NCI-H2107 treated with DMSO at 0.1 percent for 48 hours (cell line): ENCODE measurements around the gene RNF14.
"Not testable (repeated sequence)": the region's sequence is repeated elsewhere in the genome, so short reads cannot be mapped to it uniquely, and the experiment has no call there.

ENCODE experiments used
- DNase-seq: peaks from one replicate; lab custom pipeline; 2025; ENCODE audit not compliant: unreplicated experiment; lab: John Stamatoyannopoulos, UW

Gene RNF14

DNA sequence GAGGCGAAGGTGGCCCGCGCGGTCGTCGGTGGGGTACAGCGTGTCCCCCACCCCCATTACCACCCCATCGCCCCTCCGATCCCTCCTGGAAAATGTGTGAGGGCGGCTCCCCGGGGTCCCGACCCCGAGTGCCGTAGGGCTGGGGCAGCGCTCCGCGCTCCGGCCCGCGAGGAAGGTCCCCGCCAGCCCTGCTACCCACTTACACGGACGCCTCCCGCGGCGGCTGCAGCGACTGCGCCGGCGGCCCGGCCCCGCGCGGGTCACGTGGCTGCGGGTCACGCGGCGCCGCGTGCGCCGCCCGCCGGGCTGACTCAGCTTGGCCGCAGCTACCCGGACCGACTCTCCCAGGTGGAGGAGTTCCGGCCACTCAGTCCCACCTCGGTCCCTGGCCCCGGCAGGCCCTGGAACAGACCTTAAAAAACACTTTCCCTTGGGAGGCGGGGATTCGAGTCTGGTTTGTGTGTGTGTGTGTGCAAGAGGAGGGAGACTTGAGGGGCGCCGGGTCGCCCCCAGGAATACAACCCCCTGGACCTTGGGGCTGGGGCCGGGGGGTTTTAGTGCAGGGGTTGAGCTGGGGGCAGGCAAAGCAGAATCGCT lies 44.0 kb downstream of the RNF14 start, which contains the start of gene GNPDA1:
Gene GNPDA1 (minus strand): TSS at position 236 of the 597 bp plus-strand sequence. CDS start 992 bp downstream, outside the sequence.
- no peak for DNase-seq

DNA sequence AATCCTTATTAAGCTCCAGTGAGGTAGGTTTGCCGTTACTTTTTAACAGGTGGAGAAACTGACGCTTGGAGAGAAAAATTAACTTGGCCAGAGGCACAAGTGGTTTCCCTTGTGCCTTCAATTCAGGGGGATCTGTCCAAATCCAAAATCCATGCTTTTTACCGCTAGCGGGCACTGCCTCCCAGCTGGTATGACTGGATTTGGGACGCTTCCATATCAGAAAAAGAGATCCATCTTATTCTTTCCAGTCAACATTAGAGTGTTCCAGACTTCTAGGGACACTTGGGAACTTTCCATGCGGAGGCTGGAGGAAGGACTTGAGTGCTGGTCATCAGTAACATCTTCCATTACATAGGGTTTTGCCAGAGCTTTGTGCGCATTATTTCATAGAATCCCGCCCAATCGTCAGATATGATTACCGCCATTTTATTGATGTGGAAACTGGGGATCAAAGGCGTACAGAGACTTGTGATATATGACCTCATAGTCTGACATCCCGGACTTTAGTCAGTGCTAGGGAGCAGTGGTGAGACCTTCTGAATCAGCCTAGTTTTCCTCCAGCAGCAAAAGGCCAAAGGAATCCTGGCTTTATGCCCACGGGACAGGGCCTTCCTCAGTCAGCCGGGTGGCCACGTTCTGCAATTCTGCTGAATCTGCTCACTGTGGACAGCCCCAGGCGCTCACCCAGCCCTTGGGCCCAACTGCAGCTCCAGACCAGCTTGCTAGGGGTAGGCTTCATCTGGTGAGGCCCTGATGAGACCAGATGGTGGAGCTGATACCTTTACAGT lies 45.0 kb downstream of the RNF14 start:
- DNase-seq, result no peak

DNA sequence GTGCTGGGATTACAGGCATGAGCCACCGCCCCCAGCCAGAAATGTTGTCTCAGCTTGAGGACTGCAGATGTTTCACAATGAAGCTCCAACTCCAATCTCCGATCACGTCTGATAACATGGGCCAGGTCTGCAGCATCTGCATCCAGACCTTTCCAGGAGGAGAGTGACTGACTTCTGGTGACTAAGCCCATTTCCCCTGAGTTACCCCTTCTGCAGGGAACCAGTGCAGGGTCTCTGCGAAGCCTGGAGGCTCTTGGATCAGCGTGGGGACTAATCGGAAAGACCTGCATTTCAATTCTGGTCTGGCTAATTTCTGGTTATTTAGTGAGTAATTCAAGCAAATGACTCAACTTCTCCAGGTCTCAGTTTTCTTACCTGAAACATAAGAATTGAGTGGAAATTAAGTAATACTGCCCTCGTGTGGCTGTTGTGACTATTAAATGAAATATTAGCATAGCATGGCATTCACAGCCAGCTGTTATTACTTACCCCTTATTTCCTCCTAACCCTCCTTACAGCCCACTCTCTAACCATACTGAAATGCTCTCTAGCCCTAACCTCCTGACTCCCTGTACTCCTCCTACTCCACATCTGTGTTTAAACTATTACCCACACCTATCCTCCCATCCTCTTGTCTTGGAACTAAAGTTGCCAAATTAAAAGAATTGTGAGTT lies 46.1 kb downstream of the RNF14 start:
- DNase-seq, result no peak

DNA sequence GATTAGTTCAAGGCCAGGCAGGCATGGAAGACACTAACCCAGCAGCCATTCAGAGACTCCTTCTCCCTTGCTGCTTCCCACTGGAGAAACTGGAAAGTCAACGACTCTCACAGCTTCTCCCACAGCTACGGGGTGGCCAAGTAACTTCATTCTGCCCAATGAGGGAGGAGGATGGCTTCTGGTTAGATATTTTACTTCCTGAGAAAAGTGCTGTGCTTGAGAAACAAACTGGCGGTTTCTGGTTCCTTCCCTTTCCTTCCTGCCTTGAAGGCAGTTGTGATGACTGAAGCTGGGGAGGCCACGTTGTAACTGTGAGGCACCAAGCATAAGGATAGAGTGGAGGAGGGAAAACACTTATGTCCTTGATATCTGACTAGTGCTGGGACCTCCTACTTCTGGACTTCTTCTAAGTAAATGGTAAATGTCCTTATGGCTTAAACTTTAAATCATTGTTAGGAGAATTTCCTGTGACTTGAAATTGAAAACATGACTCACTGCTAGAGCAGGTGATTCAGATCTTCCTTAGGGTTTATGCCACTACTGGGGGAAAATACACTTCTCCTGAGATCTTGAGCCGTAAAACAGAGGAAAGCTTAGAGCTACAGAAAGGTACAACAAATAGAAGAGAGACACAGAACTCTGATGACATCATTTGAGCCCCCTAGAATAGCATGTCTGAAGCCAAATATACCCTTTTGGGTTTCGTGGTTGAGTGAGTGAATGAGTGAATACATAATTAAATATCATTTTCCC lies 47.1 kb downstream of the RNF14 start:
- DNase-seq, result no peak

DNA sequence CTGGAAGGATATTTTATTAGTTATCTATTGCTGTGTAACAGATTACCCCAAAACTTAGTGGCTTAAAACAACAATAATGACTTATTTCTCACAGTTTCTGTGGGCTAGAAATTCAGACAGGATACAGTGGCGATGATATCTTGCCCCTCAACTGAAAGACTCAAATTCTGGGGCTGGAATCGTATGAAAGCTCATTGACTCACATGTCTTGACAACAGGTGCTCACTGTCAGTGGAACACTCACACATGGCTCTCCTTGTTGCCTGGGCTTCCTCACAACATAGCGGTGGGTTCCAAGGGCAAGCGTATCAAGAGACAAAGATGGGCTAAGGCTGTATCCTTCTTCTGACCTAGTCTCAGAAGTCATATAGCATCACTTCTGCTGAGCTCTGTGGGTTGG lies 47.7 kb downstream of the RNF14 start:
- DNase-seq, result no peak

DNA sequence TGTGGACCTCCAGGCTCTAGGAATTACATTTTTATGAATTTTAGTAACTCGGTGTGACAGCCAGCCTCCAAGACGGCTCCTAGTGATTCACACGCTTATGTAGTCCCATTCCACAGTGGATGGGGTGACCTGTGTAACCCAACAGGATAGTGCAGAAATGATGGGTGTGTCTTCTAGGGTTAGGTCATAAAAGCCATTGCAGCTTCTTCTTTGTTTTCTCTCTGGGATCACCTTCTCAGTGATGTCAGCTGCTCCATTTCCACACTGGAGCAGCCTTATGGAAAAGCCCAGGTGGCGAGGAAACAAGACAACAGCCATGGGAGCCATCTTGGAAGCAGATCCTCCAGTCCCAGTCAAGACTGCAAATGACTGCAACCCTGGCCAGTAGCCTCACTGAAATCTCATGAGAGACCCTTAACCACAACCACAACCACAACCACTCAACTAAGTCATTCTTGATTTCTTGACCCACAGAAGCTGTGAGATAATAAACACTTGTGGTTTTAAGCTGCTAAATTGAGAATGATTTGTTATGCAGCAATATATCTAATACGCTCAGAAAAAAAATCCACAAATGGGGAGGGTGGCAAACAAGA lies 49.0 kb downstream of the RNF14 start:
- peak; percentile 18 for DNase-seq

DNA sequence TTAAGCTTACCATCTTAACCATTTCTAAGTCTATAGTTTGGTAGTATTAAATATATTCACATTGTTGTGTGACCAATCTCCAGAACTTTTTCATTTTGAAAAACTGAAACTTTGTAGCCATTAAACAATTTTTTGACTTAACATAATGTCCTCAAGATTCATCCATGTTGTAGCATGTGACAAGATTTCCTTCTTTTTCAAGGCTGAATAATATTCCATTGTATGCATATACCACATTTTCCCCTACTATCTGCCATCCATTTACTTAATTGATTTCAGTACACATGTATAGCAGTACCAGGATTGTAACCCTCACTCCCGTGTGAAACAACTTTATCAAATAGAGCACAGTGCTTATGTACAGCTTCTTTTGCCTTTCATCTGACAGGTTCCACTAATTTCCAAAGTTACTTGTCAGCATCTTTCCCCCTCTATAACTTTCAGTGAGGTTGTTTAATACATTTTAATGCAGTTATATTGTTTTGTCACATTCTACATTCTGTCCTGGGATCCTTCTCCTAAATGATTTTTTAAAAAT lies 51.3 kb downstream of the RNF14 start:
- DNase-seq, result no peak

DNA sequence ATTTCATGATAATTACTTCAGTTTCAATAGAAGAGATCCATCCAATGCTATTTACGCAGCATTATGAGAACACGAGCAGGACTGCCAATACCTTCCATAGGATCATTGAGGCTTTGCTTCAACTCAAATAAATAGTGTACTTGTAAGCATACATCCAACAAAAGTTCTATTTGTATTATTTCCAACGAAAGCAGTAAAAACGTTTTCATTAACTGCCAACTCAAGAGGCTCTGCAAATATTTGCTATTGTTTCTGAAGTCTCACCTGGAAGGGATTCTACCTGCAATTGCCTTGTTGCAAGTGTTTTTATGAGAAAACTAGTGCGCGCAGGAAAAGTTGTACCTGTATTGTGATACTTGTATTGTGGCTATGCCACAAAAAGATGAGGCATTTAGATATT lies 54.9 kb downstream of the RNF14 start:
- DNase-seq, result no peak

DNA sequence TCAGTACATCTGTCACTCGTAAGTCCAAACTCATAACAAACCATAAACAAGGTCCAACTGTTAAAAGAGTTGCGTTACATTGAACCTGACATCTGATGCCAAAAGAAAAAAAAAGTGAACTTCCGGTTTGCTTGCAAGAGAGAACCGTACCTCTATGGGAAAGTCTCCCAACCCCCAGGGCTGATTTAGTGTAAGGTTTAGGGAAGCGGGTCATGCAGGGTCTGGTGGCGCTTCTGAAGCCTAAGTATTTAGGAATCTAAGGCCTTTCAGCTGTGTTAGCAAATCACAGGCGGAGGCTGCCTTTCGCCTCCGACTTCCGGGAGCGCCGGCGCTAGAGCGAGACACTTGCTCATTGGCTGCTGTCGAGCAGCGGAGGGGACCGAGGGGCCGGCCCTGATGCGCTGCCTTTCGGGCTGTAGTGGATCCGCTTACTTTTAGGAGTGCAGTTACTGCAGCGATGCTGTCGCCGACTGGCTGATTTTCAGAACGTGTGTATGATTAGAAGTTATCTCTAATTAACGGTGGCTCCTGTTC lies 55.9 kb downstream of the RNF14 start:
- DNase-seq, result peak; percentile 79

DNA sequence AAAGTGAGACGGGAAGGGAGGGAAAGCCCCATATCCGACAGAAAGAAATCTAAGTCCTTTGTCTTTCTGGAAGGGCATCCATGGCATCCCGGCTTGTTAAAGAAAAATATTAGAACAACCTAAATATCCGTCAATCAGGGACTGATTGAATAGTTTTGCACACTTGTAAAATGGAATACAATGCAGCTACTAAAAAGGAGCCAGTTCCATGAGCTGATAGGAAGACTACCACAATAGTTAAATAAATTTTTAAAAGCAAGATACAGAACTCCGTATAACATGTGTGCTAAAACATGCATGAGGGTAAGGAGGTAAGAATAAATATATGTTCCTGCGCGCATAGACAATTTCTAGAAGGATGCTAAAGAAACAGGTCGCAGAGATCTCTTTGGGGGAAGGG lies 56.7 kb downstream of the RNF14 start:
- no peak for DNase-seq

DNA sequence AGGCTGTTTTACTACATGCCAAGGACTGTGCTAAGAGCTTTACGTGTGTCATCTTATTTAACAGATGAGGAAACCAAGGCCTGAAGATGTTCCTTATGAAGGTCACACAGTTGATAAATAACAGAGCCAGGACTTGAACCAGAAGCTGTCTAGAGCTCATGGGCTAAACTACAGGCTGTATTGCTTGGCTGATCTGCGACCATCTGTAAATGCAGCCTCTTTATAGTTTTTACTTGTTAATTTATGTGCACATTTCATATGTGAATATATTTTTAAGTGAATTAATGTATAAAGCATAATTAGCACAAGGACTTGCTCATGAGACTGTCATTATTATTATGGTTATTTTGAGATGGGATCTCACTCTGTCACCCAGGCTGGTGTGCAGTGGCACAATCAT lies 63.2 kb downstream of the RNF14 start:
- no peak for DNase-seq

DNA sequence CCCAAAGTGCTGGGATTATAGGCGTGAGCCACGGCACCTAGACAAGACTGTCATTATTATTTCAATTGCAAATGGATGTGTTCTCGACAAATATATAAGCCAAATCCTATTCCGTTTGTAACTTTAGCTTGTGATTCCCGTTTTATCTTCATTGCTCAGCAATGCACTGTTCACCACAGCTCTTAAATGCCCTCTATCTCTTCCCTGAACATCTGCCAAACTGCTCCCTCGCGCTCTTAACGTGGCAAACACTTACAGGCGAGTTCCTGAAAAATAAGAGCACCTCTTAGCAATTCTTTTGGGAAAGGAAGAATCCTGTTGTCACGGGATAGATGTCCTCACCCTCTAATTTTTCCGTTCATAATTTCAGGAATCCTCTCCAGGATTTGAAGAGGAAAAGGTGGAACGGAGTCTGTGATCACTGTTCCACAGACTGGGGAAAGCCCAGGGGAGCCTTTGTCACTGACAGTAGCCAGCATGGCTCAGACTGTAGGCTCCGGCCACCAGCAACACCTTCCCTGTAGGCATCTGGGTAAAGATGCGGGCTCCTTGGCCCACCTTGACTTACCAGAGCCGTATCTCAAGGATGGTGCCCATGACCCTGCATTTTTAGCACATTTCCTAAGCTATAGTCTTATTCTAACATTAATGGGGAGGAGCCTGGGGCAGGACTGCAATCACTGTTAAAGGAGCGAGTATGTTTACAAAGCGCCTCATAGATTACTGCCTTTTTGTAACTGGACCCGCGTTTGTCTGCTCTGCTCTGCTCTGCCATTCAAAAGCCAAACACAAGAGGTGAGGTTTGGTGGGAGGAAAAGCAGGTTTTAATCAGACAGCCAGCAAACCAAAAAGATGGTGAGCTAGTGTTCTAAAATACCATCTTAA lies 64.1 kb downstream of the RNF14 start:
- DNase-seq, result peak; percentile 49

DNA sequence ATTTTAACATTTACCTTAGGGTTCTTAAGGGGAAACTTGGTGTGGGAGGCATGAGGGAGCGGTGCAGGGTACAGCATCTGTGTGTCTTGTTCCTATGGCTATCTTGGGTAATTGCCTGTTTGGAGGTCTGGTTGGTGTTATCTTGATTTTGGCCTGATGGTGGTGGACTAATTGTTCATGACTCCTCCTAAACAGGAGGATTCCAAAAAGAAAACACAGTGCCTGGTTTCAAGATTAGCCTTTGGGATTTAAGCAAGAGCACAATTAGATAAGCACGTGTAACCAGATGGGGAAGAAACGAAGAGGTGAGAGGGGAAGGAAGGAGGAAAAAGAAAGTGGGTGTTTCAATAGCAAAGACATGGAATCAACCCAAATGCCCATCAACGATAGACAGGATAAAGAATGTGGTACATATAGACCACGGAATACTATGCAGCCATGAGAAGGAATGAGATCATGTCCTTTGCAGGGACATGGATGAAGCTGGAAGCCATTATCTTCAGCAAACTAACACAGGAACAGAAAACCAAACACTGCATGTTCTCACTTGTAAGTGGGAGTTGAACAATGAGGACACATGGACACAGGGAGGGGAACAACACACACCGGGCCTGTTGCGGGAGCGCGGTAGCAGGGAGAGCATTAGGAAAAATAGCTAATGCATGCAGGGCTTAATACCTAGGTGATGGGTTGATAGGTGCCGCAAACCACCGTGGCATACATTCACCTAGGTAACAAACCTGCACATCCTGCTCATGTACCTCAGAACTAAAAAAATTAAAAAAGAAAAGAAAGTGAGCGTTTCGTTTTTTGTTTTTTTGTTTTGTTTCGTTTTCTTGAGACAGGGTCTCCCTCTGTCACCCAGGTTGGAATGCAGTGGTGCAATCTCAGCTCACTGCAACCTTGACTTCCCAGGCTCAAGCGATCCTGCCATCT lies 65.0 kb downstream of the RNF14 start:
- DNase-seq, result not testable (repeated sequence)

DNA sequence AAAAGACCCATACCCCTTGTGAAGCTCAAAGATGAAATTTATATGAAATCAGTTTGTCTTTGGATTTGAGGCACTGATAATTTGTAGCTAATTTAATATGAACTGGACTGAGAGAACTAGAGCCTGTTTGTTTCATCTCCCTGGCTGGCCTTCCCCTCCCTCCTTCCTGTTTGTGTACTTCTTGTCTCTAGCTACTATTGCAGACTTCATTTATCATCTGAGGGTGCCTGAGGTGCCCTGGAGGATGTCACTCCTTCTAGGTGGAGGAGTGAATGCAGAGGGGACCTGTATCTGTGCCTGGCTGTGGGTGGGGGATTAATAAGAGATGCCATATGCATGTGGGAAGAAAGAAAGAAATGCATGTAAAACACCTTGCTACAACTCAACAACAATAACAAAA lies 66.1 kb downstream of the RNF14 start:
- DNase-seq, result no peak

DNA sequence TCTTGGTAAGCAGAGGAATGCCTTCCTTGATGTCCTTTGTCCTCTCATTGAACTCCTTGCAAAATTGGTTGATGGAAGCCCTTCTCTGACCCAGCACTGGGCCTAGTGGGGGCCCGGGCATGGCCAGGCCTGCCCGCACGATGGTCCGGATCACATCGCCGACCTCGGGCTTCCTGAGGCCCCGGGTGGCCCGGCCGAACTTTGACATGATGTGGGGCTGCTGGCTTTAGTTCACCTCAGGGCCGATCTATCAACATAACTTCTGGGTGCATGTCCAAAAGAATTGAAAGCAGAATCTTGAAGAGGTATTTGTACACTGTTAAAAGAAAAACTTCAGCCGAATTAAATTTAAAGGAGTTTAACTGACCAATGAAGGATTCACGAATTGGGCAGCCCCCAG lies 68.0 kb downstream of the RNF14 start:
- DNase-seq, result no peak

DNA sequence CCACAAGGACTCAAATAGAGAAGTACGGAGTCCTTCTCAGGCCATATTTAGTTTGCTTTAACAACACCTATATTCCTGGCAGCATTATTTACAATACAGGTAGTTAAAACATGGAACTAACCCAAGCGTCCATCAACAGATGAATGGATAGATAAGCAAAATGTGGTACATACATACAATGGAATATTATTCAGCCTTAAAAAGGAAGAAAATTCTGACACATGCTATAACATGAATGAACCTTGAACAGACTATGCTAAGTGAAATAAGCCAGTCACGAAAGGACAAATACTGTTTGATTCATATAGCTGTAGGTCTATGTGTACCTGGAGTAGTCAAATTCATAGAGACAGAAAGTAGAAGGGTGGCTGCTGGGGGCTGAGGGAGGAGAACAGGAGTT lies 68.7 kb downstream of the RNF14 start:
- DNase-seq, result not testable (repeated sequence)

DNA sequence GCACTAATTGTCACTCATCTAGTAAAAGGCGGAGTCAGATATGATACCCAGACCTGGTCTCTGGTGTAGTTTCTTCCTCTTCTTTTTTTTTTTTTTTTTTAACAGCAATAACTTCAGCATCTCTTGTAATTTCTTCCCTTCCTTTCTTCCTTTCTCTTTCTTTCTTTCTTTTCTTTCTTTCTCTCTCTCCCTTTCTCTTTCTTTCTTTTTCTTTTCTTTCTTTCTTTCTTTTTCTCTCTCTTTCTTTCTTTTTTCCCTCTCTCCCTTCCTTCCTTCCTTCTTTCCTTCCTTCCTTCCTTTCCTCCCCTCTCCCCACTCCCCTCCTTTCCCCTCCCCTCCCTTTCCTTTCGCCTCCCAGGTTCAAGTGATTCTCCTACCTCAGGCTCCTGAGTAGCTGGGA lies 69.8 kb downstream of the RNF14 start:
- DNase-seq, result no peak
